Pancreas (tissue), 10 donors: ENCODE results near the gene OPRL1. TPM values are rescaled to one million over a fixed set of nuclear protein-coding genes. Genes with fewer than 3 reads are reported as not detected.

Experiments used
- ATAC-seq, 4 donors: fragments of 200-7000 bp; cut with Tn5 transposase; one replicate each; pipeline versions ENCODE4 v1.8.0 to v1.9.1; 2020; ENCODE audit warnings: mild to moderate bottlenecking in 4 of 4, moderate library complexity in 4 of 4
- DNase-seq, 6 donors: peaks; one replicate each; pipeline ENCODE4 v3.0.0-alpha.2; 2020
- FAIRE-seq: peaks from 2 replicates; lab custom pipeline; 2012; peaks lifted over from hg19 to GRCh38; lab: Jason Lieb, UNC
- H3K27ac ChIP-seq, 4 donors: fragments of 200-600 bp; sonication (generic); 1 replicate in 3 of 4; 2 replicates in 1 of 4; pipeline versions ENCODE4 v1.5.0 to v1.8.0; 2020
- H3K27me3 ChIP-seq, 4 donors: fragments of 200-600 bp; one replicate each; pipeline ENCODE4 v1.8.0; 2021
- H3K36me3 ChIP-seq, 3 donors: fragments of 200-600 bp; sonication (generic) in 1 of 3; one replicate each; pipeline versions ENCODE4 v1.5.0 to v1.8.0; 2020 to 2021
- H3K4me1 ChIP-seq, 3 donors: fragments of 200-600 bp; one replicate each; pipeline ENCODE4 v1.8.0; 2021
- H3K4me3 ChIP-seq, 4 donors: fragments of 200-600 bp; sonication (generic) in 2 of 4; one replicate each; pipeline versions ENCODE4 v1.5.0 to v1.8.0; 2020 to 2021
- H3K9me3 ChIP-seq, 4 donors: fragments of 200-600 bp; one replicate each; pipeline ENCODE4 v1.8.0; 2021
- WGBS, 2 donors: extraction: QIAGEN DNeasy Blood & Tissue Kit; methylation state at CpG; one replicate each; pipeline ENCODE4 v1.1.7; 2013; 5-methylcytosine and 5-hydroxymethylcytosine counted together
- intact Hi-C, 3 donors: fragments of 100-400 bp; cut with DNase I; formaldehyde crosslinking; loops; one replicate each; pipeline versions ENCODE4 v1.11.1 to v1.14.2; 2022
- polyA plus RNA-seq, 2 donors: library from polyadenylated mRNA; stranded (reverse); fragments of 200-250 nt; gene quantifications; one replicate each; pipeline ENCODE4 v1.2.3, GENCODE V29; 2013
- total RNA-seq, 6 donors: library from RNA; stranded (reverse); fragmentation: NEBNext Ultra II Directional in 4 of 6; extraction: Animal tissue kit (Norgen Biotek cat#: 25700) in 4 of 6; gene quantifications; one replicate each; pipeline versions ENCODE4 v1.2.1 to v1.2.4, GENCODE V29; 2021 to 2023
- TF ChIP-seq, protein P1 (sequence below), 4 donors: fragments of 200-600 bp; sonication (generic) in 3 of 4; IDR thresholded peaks; one replicate each; pipeline versions ENCODE4 v1.5.0 to v1.8.0; 2021; ENCODE audit warnings: antibody characterized with exemption in 4 of 4
- donor health status: healthy with polysubstance abuse.
- donor health status: DM: no; HTN: no; CAD: no; lungs with moderate emphysema.
- donor health status: DM: no; HTN: no; CAD: no.
- donor health status: control.
- donor health status: control.
- donor health status: Bipolar disorder and iron deficiency.
- donor health status: DM: yes; HTN: yes; CAD: no.
- donor health status: DM: no; HTN: no; CAD: no.
- donor health status: DM: no; HTN: no; CAD: no.
- donor health status: DM: yes; HTN: yes; CAD: no.

Gene OPRL1
- total and polyA plus RNA-seq, 8 donors, result 0.25 to 2.2 (median 0.91) TPM

DNA sequence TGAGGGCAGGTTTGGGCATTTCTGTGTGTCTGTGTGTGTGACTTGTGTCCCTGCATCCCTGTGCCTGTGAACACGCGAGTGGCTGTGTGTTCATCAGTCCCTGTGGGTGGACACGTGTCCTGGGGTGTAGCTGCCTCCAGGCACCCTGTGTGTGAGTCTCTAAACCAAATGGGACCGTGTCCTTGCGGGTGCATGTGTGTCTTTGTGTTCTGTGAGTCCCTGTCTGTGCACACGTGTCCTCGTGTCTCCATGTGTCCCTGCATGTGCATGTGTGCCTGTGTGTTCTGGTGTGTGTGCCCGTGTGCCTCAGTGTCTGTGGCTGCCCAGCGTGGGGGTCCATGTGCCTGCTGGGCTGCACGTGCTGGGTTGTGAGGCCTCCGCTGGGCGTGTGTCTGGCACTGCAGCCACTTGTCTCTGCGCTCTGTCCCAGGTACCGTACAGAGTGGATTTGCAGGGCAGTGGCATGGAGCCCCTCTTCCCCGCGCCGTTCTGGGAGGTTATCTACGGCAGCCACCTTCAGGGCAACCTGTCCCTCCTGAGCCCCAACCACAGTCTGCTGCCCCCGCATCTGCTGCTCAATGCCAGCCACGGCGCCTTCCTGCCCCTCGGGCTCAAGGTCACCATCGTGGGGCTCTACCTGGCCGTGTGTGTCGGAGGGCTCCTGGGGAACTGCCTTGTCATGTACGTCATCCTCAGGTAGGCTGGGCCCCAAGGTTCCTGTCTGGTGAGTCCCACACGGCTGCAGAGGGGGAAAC lies 12.6 kb downstream of the OPRL1 start:
- ATAC-seq (no peak), FAIRE-seq (no peak)
- no peaks in the 10 kb centered on the region for H3K27me3 ChIP-seq

GRCh38 chr20:64093013-64093503 lies 13.2 kb downstream of the OPRL1 start:
- Histone ChIP-seq H3K4me1 (no peaks in the 10 kb centered on the region), H3K9me3 (no peaks in the 10 kb centered on the region), H3K27me3 (no peaks in the 10 kb centered on the region), H3K36me3 (no peaks in the 10 kb centered on the region), H3K27ac (no peak overlapping the region), H3K4me3 (no peak overlapping the region)
- no peak for DNase-seq
- FAIRE-seq, result no peak
- 48 to 71% methylated on average over 9 of the region's 9 CpGs for WGBS, 2 donors
- intact Hi-C loops, result no loop called here
- TF ChIP-seq, protein P1, sequence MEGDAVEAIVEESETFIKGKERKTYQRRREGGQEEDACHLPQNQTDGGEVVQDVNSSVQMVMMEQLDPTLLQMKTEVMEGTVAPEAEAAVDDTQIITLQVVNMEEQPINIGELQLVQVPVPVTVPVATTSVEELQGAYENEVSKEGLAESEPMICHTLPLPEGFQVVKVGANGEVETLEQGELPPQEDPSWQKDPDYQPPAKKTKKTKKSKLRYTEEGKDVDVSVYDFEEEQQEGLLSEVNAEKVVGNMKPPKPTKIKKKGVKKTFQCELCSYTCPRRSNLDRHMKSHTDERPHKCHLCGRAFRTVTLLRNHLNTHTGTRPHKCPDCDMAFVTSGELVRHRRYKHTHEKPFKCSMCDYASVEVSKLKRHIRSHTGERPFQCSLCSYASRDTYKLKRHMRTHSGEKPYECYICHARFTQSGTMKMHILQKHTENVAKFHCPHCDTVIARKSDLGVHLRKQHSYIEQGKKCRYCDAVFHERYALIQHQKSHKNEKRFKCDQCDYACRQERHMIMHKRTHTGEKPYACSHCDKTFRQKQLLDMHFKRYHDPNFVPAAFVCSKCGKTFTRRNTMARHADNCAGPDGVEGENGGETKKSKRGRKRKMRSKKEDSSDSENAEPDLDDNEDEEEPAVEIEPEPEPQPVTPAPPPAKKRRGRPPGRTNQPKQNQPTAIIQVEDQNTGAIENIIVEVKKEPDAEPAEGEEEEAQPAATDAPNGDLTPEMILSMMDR (IDR thresholded peaks at IDR 0.05), result no peak
- ATAC-seq, result no peak

More for the DNA sequence above, 12.6 kb downstream of the OPRL1 start:
- no peak for DNase-seq
- H3K4me3 ChIP-seq, result no peak overlapping the region
- no peaks in the 10 kb centered on the region for H3K36me3 ChIP-seq
- TF ChIP-seq, protein P1 (IDR thresholded peaks at IDR 0.05), result no peak
- H3K9me3 ChIP-seq, result no peaks in the 10 kb centered on the region
- intact Hi-C loops, result no loop called here
- 39 to 52% methylated on average over 27 of the region's 27 CpGs for whole genome bisulfite sequencing, 2 donors
- H3K27ac ChIP-seq, result no peak overlapping the region
- no peaks in the 10 kb centered on the region for H3K4me1 ChIP-seq

DNA sequence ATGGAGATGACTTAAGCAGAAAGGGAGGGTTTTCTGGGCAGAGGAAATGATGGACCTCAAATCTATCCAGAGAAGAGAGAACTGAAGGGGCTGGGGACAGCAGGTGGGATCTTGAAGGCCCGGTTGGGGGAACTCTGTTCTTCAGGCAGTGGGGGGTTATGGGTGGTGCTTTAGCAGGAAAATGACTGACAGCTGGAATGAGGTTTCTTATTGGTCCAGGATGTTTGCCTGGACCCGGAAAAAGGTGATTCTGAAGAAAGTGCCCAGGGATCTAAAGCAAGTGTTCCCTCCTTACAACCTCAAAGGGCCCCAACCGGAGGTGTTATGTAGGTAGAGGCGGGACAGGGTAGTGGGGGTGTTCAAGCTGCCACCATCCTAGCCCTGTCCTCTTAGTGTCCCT lies 15.6 kb downstream of the OPRL1 start:
- ATAC-seq (no peak), DNase-seq (no peak), FAIRE-seq (no peak)
- Histone ChIP-seq H3K27ac (no peak overlapping the region), H3K4me1 (no peaks in the 10 kb centered on the region), H3K27me3 (no peaks in the 10 kb centered on the region), H3K4me3 (no peak overlapping the region), H3K9me3 (no peaks in the 10 kb centered on the region), H3K36me3 (no peaks in the 10 kb centered on the region)
- 53 to 78% methylated on average over 4 of the region's 4 CpGs for WGBS, 2 donors
- TF ChIP-seq, protein P1 (IDR thresholded peaks at IDR 0.05), result no peak
- intact Hi-C loops, result no loop called here

DNA sequence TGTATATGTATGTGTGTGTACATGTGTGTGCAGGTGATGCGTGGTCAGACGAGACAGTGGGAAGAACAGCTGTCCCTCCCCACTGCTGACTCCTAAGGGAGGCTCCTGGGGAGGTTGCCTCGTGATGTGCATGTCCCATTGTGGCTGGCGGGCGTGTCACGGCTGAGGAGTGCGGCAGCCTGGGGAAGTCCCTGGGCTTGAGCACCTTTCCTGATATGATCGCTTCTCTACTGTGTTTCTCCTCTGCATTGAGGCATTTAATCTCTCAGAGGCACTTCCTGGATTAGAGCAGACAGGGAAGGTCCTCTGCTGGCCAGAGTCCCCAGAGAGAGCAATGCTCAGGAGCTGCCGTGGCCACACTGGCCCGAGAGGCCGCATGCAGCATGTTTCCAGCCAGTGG lies 16.0 kb downstream of the OPRL1 start:
- FAIRE-seq (no peak), DNase-seq (no peak), ATAC-seq (no peak)
- 84 to 92% methylated on average over 11 of the region's 11 CpGs for WGBS, 2 donors
- intact Hi-C loops, result no loop called here
- Histone ChIP-seq H3K9me3 (no peaks in the 10 kb centered on the region), H3K4me3 (no peak overlapping the region), H3K27me3 (no peaks in the 10 kb centered on the region), H3K4me1 (no peaks in the 10 kb centered on the region), H3K27ac (no peak overlapping the region), H3K36me3 (no peaks in the 10 kb centered on the region)
- TF ChIP-seq, protein P1 (IDR thresholded peaks at IDR 0.05), result no peak

- no peak overlapping the region for H3K27ac ChIP-seq
- H3K9me3 ChIP-seq, result no peaks in the 10 kb centered on the region
- H3K36me3 ChIP-seq, result no peaks in the 10 kb centered on the region
- DNase-seq (no peak), ATAC-seq (no peak), FAIRE-seq (no peak)
- WGBS, 2 donors, result 82 to 83% methylated on average over 6 of the region's 6 CpGs
- TF ChIP-seq, protein P1 (IDR thresholded peaks at IDR 0.05), result no peak
- intact Hi-C loops, result no loop called here
- no peak overlapping the region for H3K4me3 ChIP-seq
- H3K27me3 ChIP-seq, result no peaks in the 10 kb centered on the region
- H3K4me1 ChIP-seq, result no peaks in the 10 kb centered on the region
These were observed 16.7 kb downstream of the OPRL1 start for GRCh38 chr20:64096535-64096934.
